Activated CD8-positive, alpha-beta memory T cell treated with anti-CD3 and anti-CD28 coated beads, Interleukin-2, amount 10 ng/mL, durations not matched to agents 7 days and 5 days (primary cell): Measurements from ENCODE around the gene USP37. TPM values are rescaled to one million over a fixed set of nuclear protein-coding genes. Genes with fewer than 3 reads are reported as not detected.
A peak's percentile ranks its signal among the peaks of the same experiment; 100 is the strongest.

Experiments
- microRNA-seq: library from miRNA; unstranded; fragments of <30 nt; microRNA quantifications from one replicate; pipeline ENCODE4 v1.2.0, GENCODE V29; 2022
- total RNA-seq, 2 experiments: library from RNA; stranded (reverse); gene quantifications; one replicate each; pipeline ENCODE4 v1.2.3, GENCODE V29; 2021

The USP37 gene
- total RNA-seq, 2 experiments from 2014 or later: 33.7 to 37.6 TPM

Small RNA genes lying within 50 kb of the gene (microRNA-seq; reads per million reads assigned to microRNA genes)
- gene MIR26B: 38,498 reads per million, percentile 99 among the genes with 10 or more reads in this experiment

Other genes with a start within 250 kb of the USP37 start
- not detected for gene CATIP, start 211.5 kb downstream of the USP37 start, total RNA-seq
- under 1 TPM; 0.18 to 0.35 TPM for gene SLC11A1, start 186.1 kb downstream of the USP37 start, total RNA-seq
- gene CTDSP1, start 168.5 kb downstream of the USP37 start, total RNA-seq: 100 to 1,000 TPM; 149 to 152 TPM
- under 1 TPM in 1 of 2 experiments, not detected in 1; 0.73 TPM for gene VIL1, start 149.2 kb downstream of the USP37 start, total RNA-seq
- gene CNOT9, start 488 bp upstream of the USP37 start, total RNA-seq: 100 to 1,000 TPM in 1 of 2 experiments, 10 to 100 TPM in 1; 82.5 to 111 TPM
- gene PLCD4, start 39.5 kb upstream of the USP37 start, total RNA-seq: under 1 TPM; 0.30 to 0.53 TPM
- 10 to 100 TPM; 54.2 to 55.4 TPM for gene ZNF142, start 91.3 kb upstream of the USP37 start, total RNA-seq
- 10 to 100 TPM; 55.2 to 67.6 TPM for gene BCS1L, start 91.3 kb upstream of the USP37 start, total RNA-seq
- gene RNF25, start 103.7 kb upstream of the USP37 start, total RNA-seq: 10 to 100 TPM; 22.0 to 25.7 TPM
- gene STK36, start 103.7 kb upstream of the USP37 start, total RNA-seq: 10 to 100 TPM; 16.8 to 22.4 TPM
- gene TTLL4, start 142.5 kb upstream of the USP37 start, total RNA-seq: 10 to 100 TPM; 39.6 to 40.4 TPM
- not detected for gene CYP27A1, start 213.8 kb upstream of the USP37 start, total RNA-seq